Subcutaneous abdominal adipose tissue (tissue), 5 donors: Measurements from ENCODE around the gene FAM124A.

Experiments used
- H3K27ac ChIP-seq: one replicate; pipeline ENCODE4 v1.7.0; 2013; ENCODE audit warnings: low read depth, mild to moderate bottlenecking, inconsistent platforms, low read length, moderate library complexity
- H3K27me3 ChIP-seq, 5 donors: one replicate each; pipeline ENCODE4 v1.7.0; 2013; ENCODE audit warnings: low read length in 5 of 5, inconsistent platforms in 1 of 5; ENCODE audit not compliant: control insufficient read depth in 5 of 5, insufficient read depth in 4 of 5
- H3K36me3 ChIP-seq, 5 donors: one replicate each; pipeline ENCODE4 v1.7.0; 2013; ENCODE audit warnings: low read length in 5 of 5; ENCODE audit not compliant: control insufficient read depth in 5 of 5, insufficient read depth in 5 of 5
- H3K4me1 ChIP-seq, 5 donors: one replicate each; pipeline ENCODE4 v1.7.0; 2013; ENCODE audit warnings: low read length in 5 of 5, mild to moderate bottlenecking in 3 of 5, moderate library complexity in 1 of 5; ENCODE audit not compliant: control insufficient read depth in 5 of 5, insufficient read depth in 5 of 5
- H3K4me3 ChIP-seq, 5 donors: one replicate each; pipeline ENCODE4 v1.7.0; 2013; ENCODE audit warnings: low read length in 5 of 5, low read depth in 1 of 5
- H3K9ac ChIP-seq, 5 donors: one replicate each; pipeline ENCODE4 v1.7.0; 2013; ENCODE audit warnings: low read length in 5 of 5, mild to moderate bottlenecking in 4 of 5, moderate library complexity in 3 of 5
- H3K9me3 ChIP-seq, 5 donors: one replicate each; pipeline ENCODE4 v1.7.0; 2013; ENCODE audit warnings: low read length in 5 of 5; ENCODE audit not compliant: control insufficient read depth in 5 of 5
- donor health status: healthy.
- donor health status: healthy.
- donor health status: healthy.
- donor health status: healthy.
- donor health status: healthy.

Gene FAM124A

GRCh38 chr13:51192348-51192747 lies 29.9 kb upstream of the FAM124A start:
- Histone ChIP-seq H3K27ac (no peak overlapping the region), H3K9ac (no peak overlapping the region), H3K36me3 (no peaks in the 10 kb centered on the region), H3K27me3 (no peaks in the 10 kb centered on the region), H3K9me3 (no peaks in the 10 kb centered on the region), H3K4me3 (no peak overlapping the region), H3K4me1 (no peaks in the 10 kb centered on the region)

GRCh38 chr13:51193387-51193786 lies 28.8 kb upstream of the FAM124A start:
- no peaks in the 10 kb centered on the region for H3K27me3 ChIP-seq
- no peak overlapping the region for H3K9ac ChIP-seq
- H3K9me3 ChIP-seq, result peaks cover 0 to 4% (median 1%) of the 10 kb centered on the region in 5 donors
- H3K27ac ChIP-seq, result no peak overlapping the region
- no peak overlapping the region for H3K4me3 ChIP-seq
- H3K4me1 ChIP-seq, result no peaks in the 10 kb centered on the region
- no peaks in the 10 kb centered on the region for H3K36me3 ChIP-seq

DNA sequence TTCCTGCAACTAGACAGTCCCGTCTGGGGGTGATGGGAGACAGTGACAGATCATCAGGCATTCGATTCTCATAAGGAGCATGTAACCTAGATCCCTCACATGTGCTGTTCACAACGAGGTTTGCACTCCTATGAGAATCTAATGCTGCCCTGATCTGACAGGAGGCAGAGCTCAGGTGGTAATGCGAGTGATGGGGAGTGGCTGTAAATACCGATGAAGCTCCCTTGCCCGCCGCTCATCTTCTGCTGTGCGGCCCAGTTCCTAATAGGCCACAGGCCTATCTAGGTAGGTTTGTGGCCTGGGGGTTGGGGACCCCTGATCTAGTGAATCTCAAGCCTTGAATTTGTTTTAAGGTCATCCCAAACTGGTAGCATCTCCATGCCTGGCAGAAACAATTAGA lies 27.3 kb upstream of the FAM124A start:
- Histone ChIP-seq H3K9me3 (peaks cover 0 to 8% (median 3%) of the 10 kb centered on the region in 5 donors), H3K27me3 (no peaks in the 10 kb centered on the region), H3K4me1 (no peaks in the 10 kb centered on the region), H3K27ac (no peak overlapping the region), H3K4me3 (no peak overlapping the region), H3K36me3 (no peaks in the 10 kb centered on the region), H3K9ac (no peak overlapping the region)

- H3K4me3 ChIP-seq, result no peak overlapping the region
- peaks cover 0 to 12% (median 3%) of the 10 kb centered on the region in 5 donors for H3K9me3 ChIP-seq
- no peaks in the 10 kb centered on the region for H3K4me1 ChIP-seq
- no peak overlapping the region for H3K27ac ChIP-seq
- H3K36me3 ChIP-seq, result no peaks in the 10 kb centered on the region
- H3K27me3 ChIP-seq, result no peaks in the 10 kb centered on the region
- no peak overlapping the region for H3K9ac ChIP-seq
These were observed 20.3 kb upstream of the FAM124A start for GRCh38 chr13:51201886-51202285.

DNA sequence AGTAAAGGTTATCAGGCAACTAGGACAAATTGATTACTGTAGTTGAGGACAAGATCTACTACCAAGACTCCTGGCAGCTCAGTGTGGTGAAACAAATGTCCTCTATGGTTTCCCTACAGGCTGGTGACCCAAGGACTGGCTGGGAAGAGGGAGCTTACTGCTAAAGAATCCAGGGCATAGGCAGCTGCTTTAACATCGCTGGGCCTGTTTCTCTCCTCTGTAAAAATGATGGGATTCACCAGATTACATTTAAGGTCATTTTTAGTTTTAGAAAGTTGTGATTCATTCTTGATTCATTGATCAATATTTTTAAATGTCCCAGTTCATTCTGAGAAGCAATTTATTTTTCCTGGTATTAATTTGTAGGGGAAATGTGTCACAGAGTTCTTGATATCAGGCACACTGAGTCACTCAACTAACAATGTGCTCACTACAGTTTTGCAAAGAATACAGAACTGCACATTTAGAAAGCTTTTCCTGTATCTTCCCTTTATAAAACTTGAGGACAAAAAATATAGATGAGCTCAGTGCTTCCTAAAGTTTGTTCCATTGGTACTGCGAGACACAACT lies 19.6 kb upstream of the FAM124A start:
- Histone ChIP-seq H3K36me3 (no peaks in the 10 kb centered on the region), H3K27ac (no peak overlapping the region), H3K9ac (no peak overlapping the region), H3K4me3 (no peak overlapping the region), H3K27me3 (no peaks in the 10 kb centered on the region), H3K4me1 (no peaks in the 10 kb centered on the region), H3K9me3 (peaks cover 0 to 12% (median 3%) of the 10 kb centered on the region in 5 donors)

- no peak overlapping the region for H3K9ac ChIP-seq
These were observed 15.6 kb upstream of the FAM124A start for GRCh38 chr13:51206584-51206983.

GRCh38 chr13:51207881-51208280 lies 14.3 kb upstream of the FAM124A start:
- H3K9ac ChIP-seq, result no peak overlapping the region
- peaks cover 0 to 13% (median 6%) of the 10 kb centered on the region in 5 donors for H3K27me3 ChIP-seq
- no peak overlapping the region for H3K27ac ChIP-seq
- H3K4me3 ChIP-seq, result no peak overlapping the region
- no peaks in the 10 kb centered on the region for H3K9me3 ChIP-seq
- H3K4me1 ChIP-seq, result no peaks in the 10 kb centered on the region
- H3K36me3 ChIP-seq, result no peaks in the 10 kb centered on the region

More at GRCh38 chr13:51206584-51206983, 15.6 kb upstream of the FAM124A start:
- peaks cover 0 to 8% (median 4%) of the 10 kb centered on the region in 5 donors for H3K27me3 ChIP-seq
- no peak overlapping the region for H3K4me3 ChIP-seq
- H3K27ac ChIP-seq, result no peak overlapping the region
- no peaks in the 10 kb centered on the region for H3K36me3 ChIP-seq
- no peaks in the 10 kb centered on the region for H3K4me1 ChIP-seq
- no peaks in the 10 kb centered on the region for H3K9me3 ChIP-seq

DNA sequence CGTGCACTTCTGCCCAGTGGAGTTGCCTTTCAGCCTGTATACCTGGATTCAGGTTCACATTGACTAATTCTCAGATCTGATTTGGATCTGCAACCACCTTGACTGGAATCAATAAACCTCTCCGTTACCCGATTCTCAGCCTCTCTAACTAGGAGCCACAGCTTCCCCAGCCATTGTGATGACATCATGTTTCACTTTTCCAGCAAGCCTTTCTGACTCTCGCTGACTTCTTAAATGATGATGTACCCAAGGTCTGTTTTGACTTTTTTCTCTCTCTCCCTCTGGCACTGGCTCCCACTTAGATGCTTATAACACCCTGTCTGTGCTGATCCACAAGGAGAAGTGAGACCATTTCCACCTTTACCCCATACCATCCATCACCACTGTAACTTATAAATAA lies 13.5 kb upstream of the FAM124A start:
- Histone ChIP-seq H3K9ac (no peak overlapping the region), H3K27me3 (peaks cover 0 to 18% (median 10%) of the 10 kb centered on the region in 5 donors), H3K27ac (no peak overlapping the region), H3K36me3 (no peaks in the 10 kb centered on the region), H3K4me3 (no peak overlapping the region), H3K9me3 (no peaks in the 10 kb centered on the region), H3K4me1 (no peaks in the 10 kb centered on the region)

DNA sequence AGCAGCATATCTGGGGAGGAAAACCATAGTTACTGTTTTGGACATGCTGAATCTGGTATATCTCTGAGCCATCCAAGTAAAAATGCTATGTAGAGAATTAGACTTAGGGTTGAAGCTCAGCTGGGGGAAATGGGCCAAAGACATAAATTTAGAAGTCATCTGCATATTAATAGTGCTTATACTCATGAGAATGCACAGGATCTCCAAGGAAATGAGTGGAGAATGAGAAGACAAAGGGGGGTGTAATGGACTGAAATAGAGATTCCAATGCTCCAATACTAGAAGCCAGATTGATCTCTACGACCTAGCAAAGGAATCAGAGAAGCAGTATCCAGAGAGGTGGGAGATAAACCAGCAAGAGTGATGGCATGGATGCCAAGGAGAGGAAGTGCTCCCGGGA lies 10.3 kb upstream of the FAM124A start:
- no peak overlapping the region for H3K9ac ChIP-seq
- H3K27me3 ChIP-seq, result peaks cover 0 to 18% (median 10%) of the 10 kb centered on the region in 5 donors
- no peaks in the 10 kb centered on the region for H3K9me3 ChIP-seq
- no peak overlapping the region for H3K4me3 ChIP-seq
- H3K4me1 ChIP-seq, result no peaks in the 10 kb centered on the region
- H3K27ac ChIP-seq, result no peak overlapping the region
- H3K36me3 ChIP-seq, result no peaks in the 10 kb centered on the region

GRCh38 chr13:51212758-51213157 lies 9.4 kb upstream of the FAM124A start:
- Histone ChIP-seq H3K27ac (no peak overlapping the region), H3K36me3 (no peaks in the 10 kb centered on the region), H3K27me3 (peaks cover 0 to 18% (median 10%) of the 10 kb centered on the region in 5 donors), H3K9me3 (no peaks in the 10 kb centered on the region), H3K4me1 (no peaks in the 10 kb centered on the region), H3K4me3 (no peak overlapping the region), H3K9ac (no peak overlapping the region)
